Astrocyte (in vitro differentiated cells and primary cell): ENCODE measurements around the gene SLC9A9.

ENCODE experiments used
- EZH2 ChIP-seq: IDR thresholded peaks from 2 replicates; pipeline ENCODE4 v1.6.1; 2012; ENCODE audit warnings: mild to moderate bottlenecking, low read length, inconsistent platforms; ENCODE audit not compliant: insufficient read depth
- TF ChIP-seq, protein P1 (sequence below): IDR thresholded peaks from 2 replicates; pipeline ENCODE4 v1.5.1; 2011; ENCODE audit warnings: low read depth, mild to moderate bottlenecking, inconsistent platforms, low read length, moderate library complexity; ENCODE audit not compliant: insufficient read depth

DNA sequence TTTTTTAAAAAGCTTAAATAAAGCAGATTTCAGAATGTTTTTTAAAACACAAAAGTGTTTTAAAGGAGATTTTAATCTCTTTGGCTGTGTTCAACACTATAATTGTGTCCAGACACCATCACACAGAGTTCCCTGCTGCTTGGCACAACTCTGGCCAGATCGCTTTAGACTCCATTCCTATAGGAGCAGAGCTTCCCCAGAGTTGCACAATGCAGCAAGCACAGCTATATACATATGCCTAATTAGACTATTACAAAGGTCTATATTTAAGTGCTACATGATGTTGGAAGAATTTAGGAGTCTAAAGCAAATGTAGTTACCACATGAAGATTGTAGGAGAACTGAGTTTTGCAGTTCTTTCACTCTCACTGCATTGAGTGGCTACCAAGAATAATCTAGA, 11.2 kb downstream of the SLC9A9 start:
- TF ChIP-seq, protein P1, sequence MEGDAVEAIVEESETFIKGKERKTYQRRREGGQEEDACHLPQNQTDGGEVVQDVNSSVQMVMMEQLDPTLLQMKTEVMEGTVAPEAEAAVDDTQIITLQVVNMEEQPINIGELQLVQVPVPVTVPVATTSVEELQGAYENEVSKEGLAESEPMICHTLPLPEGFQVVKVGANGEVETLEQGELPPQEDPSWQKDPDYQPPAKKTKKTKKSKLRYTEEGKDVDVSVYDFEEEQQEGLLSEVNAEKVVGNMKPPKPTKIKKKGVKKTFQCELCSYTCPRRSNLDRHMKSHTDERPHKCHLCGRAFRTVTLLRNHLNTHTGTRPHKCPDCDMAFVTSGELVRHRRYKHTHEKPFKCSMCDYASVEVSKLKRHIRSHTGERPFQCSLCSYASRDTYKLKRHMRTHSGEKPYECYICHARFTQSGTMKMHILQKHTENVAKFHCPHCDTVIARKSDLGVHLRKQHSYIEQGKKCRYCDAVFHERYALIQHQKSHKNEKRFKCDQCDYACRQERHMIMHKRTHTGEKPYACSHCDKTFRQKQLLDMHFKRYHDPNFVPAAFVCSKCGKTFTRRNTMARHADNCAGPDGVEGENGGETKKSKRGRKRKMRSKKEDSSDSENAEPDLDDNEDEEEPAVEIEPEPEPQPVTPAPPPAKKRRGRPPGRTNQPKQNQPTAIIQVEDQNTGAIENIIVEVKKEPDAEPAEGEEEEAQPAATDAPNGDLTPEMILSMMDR, result no peak
- TF ChIP-seq EZH2, result no peak
